CD4-positive, alpha-beta T cell treated with Interleukin-17A for 1 hour (primary cell): ENCODE measurements around the gene CROCC2.

Experiments
- DNase-seq: peaks from one replicate; pipeline ENCODE4 v3.0.0-alpha.2; 2020

The CROCC2 gene

GRCh38 chr2:240925191-240925567 lies 19.0 kb downstream of the CROCC2 start:
- no peak for DNase-seq

GRCh38 chr2:240925568-240926515 lies 19.7 kb downstream of the CROCC2 start:
- no peak for DNase-seq

- no peak for DNase-seq
Observed at GRCh38 chr2:240926516-240927389, 20.6 kb downstream of the CROCC2 start.

- no peak for DNase-seq
Observed at GRCh38 chr2:240927390-240927781, 21.2 kb downstream of the CROCC2 start.

GRCh38 chr2:240928476-240929363 lies 22.6 kb downstream of the CROCC2 start:
- DNase-seq = no peak

GRCh38 chr2:240929364-240930095 lies 23.4 kb downstream of the CROCC2 start:
- no peak for DNase-seq

GRCh38 chr2:240930096-240930630 lies 24.0 kb downstream of the CROCC2 start:
- no peak for DNase-seq

- DNase-seq = no peak
Observed at GRCh38 chr2:240930631-240931318, 24.6 kb downstream of the CROCC2 start.

GRCh38 chr2:240931319-240931949 lies 25.3 kb downstream of the CROCC2 start:
- no peak for DNase-seq

- DNase-seq = no peak
Observed at GRCh38 chr2:240932001-240932723, 26.0 kb downstream of the CROCC2 start.

GRCh38 chr2:240932724-240933047 lies 26.6 kb downstream of the CROCC2 start:
- no peak for DNase-seq

GRCh38 chr2:240933048-240933965 lies 27.2 kb downstream of the CROCC2 start:
- DNase-seq = no peak

- no peak for DNase-seq
Observed at GRCh38 chr2:240933966-240934700, 28.0 kb downstream of the CROCC2 start.

- DNase-seq = no peak
Observed at GRCh38 chr2:240934701-240935102, 28.6 kb downstream of the CROCC2 start.

GRCh38 chr2:240935103-240935876 lies 29.2 kb downstream of the CROCC2 start:
- no peak for DNase-seq

- no peak for DNase-seq
Observed at GRCh38 chr2:240936106-240936505, 30.0 kb downstream of the CROCC2 start.

GRCh38 chr2:240946046-240946445 lies 39.9 kb downstream of the CROCC2 start:
- DNase-seq = no peak
